GM12892 (cell line): ENCODE measurements around the gene NFASC.

Source experiments
- POLR2A ChIP-seq: IDR thresholded peaks from 2 replicates; pipeline ENCODE4 v1.6.1; 2011; ENCODE audit warnings: low read depth, low read length, control low read depth
- POLR2AphosphoS5 ChIP-seq: IDR thresholded peaks from 2 replicates; pipeline ENCODE4 v1.6.1; 2011; ENCODE audit warnings: low read depth, low read length, control low read depth
- TAF1 ChIP-seq: IDR thresholded peaks from 2 replicates; pipeline ENCODE4 v1.6.1; 2011; ENCODE audit warnings: low read depth, mild to moderate bottlenecking, control low read depth, low read length, borderline replicate concordance

DNA sequence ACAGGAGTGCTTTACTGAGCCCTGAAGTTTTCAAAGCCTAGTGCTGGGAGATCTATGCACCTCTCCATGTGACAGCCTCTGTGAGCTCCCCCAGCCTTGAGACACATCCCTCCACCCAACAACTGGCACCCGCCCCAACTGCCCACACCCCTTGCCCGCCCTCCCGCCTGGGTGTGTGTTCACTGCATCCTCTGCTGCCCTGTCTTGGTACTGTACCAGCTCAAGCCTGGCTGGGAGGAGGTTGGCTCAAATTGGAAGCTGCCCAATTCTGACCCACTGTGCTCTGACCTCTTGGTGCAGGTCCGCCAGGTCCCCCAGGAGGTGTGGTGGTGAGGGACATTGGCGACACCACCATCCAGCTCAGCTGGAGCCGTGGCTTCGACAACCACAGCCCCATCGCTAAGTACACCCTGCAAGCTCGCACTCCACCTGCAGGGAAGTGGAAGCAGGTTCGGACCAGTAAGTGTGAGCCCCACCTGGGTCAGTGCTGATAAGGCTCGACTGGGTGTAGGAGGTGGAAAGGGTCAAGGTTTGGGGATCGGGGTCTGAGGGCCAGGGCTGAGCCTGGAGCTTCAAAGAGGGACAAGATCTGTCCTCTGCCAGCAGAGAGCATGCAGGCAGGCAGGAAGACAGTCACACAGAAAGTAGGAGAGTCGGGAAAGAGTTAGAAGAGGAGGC, 195.6 kb downstream of the NFASC start:
- TF ChIP-seq POLR2A = no peak
- TF ChIP-seq POLR2AphosphoS5 = no peak
- TF ChIP-seq TAF1 = no peak
